DLD1 (cell line): ENCODE results near the gene B4GALNT3.
"Not testable (repeated sequence)": the region's sequence is repeated elsewhere in the genome, so short reads cannot be mapped to it uniquely, and the experiment has no call there.

Experiments used
- in situ Hi-C: cut with HindIII; loops from 2 replicates; pipeline ENCODE4 v1.10.0; 2017; ENCODE audit warnings: low sequenced_read_pairs

The B4GALNT3 gene

DNA sequence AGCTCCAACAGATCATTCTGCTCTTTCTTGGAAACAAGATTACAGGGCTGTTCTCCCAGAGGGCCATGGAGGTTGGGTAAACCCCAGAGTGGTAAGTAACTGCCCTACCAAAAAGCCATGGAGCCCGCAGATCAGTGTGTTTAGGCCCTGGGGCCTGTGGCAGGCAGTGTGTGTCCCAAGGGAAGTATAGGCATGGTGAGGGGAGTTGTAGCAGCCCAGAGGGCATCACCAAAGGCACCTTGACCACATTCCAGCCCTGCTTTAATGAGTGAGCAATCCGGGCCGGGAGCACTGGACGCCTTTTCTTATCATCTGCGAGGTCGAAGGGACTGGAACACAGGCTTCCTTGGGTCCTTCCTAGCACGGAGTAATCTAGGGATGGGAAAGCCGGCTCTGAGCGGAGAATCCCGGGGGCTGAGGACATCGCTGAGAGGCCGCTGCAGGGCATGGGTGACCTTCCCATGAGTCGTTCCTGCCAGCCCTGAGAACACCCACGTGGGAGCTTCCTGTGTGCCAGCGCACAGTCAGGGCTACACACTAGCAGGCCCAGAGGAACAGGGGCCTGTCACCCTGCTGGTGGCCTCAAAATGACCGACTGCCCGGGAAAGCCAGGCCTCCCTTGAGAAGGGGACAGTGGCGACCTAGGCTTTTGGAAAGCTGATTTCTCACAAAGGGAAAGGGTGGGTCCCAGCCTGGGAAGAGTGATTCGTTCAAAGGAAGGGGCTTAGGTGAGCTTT lies 112.2 kb downstream of the B4GALNT3 start:
- in situ Hi-C loops, result no loop called here

- in situ Hi-C loops, result no loop called here
Measured at GRCh38 chr12:572532-572899, 112.8 kb downstream of the B4GALNT3 start.

- in situ Hi-C loops, result no loop called here
Measured at GRCh38 chr12:573232-573631, 113.5 kb downstream of the B4GALNT3 start.

- in situ Hi-C loops, result no loop called here
Measured at GRCh38 chr12:574475-575128, 114.9 kb downstream of the B4GALNT3 start.

DNA sequence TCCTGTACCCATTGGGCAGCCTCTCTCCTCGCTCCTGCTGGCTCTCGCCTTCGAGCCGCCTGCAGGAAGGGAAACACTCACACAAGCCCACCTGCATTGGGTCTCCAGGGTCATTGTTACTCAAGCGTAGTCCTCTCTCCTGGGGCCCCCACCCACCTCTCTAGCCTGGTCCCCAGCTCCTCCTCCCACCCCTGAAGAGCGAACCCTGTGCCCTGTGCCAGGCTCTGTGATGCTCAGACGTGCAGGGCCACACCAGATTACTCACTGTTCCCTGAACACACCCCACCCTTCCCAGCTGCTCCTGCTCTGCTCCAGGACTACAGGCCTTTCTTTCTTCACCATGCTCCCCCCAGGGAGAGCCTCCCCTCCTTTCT lies 115.4 kb downstream of the B4GALNT3 start:
- in situ Hi-C loops, result no loop called here

DNA sequence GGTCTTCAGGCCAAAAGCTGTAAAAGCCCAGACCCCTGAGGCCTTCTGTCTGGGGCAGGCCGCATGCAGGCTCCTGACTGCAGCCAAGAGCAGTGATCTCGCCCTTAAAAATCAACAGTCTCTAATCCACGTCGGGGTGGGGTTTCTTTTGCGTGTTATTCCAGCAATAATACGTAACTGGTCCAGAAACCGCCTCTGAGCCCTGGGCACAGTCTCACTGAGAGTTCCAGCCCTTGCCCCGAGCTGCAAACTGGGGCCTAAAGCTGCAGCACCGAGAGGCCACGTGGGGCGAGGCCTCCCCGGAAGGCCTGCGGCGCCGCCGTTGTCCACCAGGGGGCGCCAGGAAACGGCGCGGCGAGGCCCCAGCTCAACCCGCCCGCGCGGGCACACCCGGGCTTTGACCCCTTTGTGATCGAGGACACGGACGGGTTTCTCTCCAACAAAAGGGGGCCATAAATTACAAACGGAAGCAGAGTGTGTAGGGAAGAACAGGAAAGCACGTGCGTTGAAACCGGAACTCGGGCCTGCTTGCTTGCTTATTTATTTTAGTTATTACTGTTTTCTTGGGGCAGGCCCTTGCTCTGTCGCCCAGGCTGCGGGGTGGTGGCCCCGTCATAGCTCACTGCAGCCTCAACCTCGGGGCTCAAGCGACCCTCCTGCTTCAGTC lies 116.3 kb downstream of the B4GALNT3 start:
- in situ Hi-C loops, result no loop called here

DNA sequence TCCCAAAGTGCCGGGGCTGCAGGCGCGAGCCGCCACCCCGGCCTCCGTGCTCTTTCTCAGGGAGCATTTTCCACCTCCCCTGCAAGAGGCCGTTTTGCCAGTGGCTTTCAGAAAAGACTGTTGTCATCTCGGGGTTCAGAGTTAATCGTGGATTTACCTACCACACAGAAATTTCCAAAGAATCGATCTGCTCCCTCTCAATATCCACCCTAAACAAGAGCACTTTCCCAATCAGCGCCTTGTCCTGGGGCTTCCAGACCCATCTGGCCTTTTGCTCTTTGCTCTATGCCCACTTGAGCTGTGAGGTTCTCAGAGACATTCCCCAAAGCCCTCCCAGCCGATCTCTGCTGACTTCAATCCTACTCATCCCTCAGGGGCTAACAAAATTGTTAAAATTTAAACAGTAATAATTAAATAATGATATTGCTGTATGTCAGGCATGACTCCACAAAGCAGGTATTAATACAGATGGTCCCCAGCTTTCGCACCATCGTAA lies 116.9 kb downstream of the B4GALNT3 start:
- in situ Hi-C loops, result no loop called here

DNA sequence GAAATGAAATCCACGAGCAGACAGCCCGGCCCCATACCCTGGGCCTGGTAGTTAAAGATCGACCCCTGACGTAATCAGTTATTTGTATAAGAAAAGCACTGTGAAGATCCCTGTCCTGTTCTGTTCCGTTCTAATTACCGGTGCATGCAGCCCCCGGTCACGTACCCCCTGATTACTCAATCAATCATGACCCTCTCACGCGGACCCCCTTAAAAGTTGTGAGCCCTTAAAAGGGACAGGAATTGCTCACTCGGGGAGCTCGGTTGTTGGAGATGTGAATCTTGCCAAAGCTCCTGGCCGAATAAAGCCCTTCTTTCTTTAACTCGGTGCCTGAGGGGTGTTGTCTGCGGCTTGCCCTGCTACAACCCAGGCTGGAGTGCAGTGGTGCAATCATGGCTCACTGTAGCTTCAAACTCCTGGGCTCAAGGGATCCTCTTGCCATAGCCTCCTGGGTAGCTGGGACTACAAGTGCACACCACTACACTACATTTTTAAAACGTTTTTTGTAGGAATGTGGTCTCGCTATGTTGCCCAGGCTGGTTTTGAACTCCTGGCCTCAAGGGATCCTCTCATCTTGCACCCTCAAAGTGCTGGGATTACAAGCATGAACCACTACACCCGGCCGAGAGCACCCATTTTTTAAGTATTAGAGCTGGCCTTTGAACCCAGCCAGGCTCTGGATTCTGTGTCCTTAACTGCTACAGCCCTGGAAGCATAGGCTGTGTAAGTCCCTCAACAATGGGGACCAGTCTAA lies 118.4 kb downstream of the B4GALNT3 start:
- in situ Hi-C loops, result not testable (repeated sequence)

GRCh38 chr12:578748-579419 lies 119.1 kb downstream of the B4GALNT3 start:
- in situ Hi-C loops, result no loop called here

- in situ Hi-C loops, result no loop called here
Measured at GRCh38 chr12:579420-580110, 119.8 kb downstream of the B4GALNT3 start.

GRCh38 chr12:580813-581212 lies 121.1 kb downstream of the B4GALNT3 start:
- in situ Hi-C loops, result no loop called here

DNA sequence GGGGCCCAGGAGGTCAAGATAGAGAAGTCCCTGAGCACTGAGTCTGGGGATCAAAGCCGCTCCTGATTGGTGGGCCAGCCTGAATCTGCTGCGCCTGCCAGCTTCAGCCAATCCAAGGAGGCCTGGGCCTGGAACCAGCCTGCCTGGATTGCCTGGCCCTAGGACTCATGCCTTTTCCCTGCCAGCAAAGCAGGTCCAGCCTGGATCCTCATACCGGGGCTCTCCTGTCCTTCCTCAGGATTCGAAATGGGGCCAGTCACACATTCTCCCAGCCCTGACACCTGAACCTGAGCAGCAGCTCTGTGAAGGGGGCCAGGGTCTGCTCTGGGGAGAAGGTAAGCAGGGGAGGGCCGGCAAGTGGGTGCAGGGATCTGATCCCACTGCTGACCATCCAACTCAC lies 121.6 kb downstream of the B4GALNT3 start:
- in situ Hi-C loops, result no loop called here

DNA sequence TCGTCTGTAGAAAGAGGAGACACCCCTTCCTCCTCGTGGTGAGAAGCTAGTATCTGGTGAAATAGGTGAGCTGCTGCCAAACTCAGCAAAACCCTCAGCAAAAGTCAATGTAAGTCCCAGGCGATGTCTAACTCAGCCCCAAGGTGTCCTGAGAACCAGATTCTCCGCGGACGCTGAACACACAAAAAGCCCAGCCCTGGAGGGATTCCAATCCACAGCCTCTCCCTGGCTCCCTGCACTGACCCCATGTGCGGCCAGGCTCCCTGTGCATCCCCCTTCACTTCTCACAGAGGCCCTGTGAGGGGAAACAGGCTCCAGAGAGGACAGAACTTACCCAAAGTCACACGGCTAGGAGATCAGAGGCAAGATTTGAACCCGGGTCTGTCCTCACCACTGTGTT lies 122.0 kb downstream of the B4GALNT3 start:
- in situ Hi-C loops, result no loop called here

DNA sequence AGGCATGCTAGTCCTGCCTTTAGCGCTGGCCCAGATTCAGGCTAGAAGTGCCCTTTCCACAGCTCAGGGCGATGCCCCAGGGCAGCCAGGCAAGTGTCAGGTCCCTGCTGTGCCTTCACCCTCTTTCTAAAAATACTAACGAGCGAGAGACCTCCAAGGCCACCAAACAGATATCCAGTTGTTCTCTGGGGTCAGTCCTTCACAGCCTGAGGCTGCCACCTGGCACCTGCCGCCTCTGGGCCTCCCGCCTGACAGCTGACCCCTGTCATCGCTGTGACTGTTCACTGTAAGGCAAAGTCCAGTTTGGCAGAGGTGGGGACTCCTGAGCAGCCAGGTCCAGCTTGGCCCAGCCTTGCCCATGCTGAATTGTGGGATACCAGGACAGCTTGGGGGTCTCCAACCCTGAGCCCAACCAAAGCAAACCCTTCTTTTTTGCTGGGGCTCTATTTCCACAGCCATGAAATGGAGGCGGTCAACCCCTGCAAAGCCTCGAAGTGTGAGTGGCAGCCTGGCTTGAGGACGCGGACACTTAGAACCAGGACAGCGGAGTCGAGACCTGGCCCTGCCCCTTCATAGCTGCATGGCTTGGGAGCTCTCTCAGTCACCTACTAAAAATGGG lies 123.6 kb downstream of the B4GALNT3 start:
- in situ Hi-C loops, result no loop called here

GRCh38 chr12:585062-586061 lies 125.6 kb downstream of the B4GALNT3 start:
- in situ Hi-C loops, result no loop called here

DNA sequence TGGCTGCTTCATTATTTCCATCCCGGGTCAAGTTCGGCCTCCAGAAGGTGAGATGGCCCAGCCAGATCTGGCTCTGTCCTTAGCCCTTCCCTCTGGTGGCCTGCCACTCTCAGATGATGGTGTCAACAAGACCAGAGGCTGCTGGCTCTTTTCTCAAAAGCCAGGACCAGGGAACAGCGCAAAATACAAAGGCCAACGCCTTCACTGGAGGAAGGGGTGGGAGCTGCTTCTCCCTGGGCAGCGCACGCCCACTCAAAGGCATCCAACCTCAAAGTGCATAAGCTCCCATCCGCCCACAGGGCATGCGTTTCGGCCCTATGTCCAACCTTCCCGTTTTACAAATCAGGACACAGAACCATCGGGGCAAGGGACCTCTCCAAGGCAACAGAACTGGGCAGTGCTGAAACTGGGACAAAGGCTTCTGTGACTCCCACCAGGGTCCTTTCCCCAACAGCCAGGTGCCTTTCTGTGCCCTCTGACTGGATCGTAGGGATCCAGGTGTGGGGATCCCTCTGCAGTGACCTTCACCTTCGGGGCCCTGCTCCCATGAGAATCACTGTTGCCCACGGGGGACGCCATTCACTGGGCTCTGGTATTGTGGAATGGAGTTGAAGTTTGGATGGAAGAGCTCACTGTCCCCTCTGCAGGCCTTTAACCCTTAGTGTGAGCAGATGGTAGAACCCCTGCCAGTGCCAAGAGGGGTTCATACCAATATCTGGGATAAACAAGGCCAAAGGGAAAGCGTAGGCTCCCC lies 126.8 kb downstream of the B4GALNT3 start:
- in situ Hi-C loops, result no loop called here

DNA sequence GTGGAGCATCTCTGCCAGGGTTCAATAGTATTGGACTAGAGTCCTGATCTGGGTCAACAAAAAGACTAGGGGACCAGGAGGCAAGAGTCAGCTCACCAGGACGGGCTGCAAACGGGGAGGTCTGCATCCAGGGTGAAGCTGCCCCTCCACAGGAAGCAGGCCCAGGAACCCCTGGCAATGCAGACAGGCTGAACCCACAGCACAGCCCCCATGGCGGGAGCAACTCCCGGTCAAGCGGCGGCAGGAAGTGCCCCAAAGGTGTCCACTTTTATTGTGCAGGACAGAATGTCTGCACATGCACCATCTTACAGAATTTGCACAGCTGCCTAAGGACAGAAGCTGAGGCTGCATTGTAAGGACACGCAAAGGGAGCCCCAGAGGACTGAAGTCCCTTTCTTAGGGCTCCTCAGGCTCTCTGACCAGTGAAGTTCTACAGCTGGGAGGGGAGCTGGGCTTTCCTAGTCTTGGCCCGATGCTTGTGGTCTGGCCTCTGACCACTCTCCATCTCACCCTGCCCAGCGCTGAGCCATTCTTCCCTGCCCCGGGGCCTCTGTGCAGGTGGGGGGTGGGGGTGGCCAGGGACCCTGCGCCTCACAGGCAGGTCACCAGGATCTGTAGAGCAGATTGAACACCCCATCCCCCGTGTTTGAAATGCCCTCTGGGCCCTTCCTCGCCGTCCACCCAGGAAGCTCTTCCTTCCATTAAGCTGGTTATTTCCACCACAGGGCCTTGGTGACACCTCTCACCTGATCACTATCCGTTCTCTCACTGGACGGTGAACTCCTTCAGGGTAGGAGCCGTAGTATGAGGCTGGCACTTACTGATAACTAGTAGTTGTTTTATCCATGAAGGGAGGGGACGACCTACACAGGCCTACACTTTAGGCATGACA lies 127.6 kb downstream of the B4GALNT3 start:
- in situ Hi-C loops, result no loop called here
